ENCODE measurements around the gene TACR2. TPM values are rescaled to one million over a fixed set of nuclear protein-coding genes. Genes with fewer than 3 reads are reported as not detected.

Gene TACR2
- total and polyA plus RNA-seq, 2 donors (not counting 3 experiments of a cell fraction or from before 2014, with no cell fraction given), result 0.19 TPM; not detected in 1

DNA sequence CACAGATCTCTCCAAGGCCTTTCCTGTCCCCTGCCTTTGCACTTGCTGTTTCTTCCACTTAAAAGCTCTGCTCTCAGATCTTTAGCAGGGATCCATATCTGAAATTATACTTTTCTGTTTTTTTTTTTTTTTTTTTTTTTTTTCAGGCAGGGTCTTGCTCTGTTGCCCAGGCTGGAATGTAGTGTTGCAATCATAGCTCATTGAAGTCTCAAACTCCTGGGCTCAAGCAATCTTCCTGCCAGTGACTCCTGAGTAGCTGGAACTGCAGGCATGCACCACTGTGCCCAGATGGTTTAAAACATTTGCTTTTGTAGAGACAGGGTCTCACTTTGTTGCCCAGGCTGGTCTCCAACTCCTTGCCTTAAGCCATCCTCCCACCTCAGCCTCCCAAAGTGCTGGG, 29.5 kb upstream of the TACR2 start:
- intact Hi-C loops (cut with micrococcal nuclease), result loop anchor here (2.0 kb wide), 1 partner anchor 19 kb away; no protein-coding TSS in a partner anchor
- BruUV-seq (replicated peaks), result no TSS peak

More for the DNA sequence above, 29.5 kb upstream of the TACR2 start:
- Histone ChIP-seq H3K4me1 (ENCODE audit: control insufficient read depth, extremely low read depth, insufficient read depth, low read length) (peaks cover 62% of the 10 kb centered on the region), H3K9me1 (replicated peaks; ENCODE audit: control insufficient read depth, extremely low read depth, insufficient read depth, low read length) (no peaks in the 10 kb centered on the region), H3K9ac (replicated peaks; ENCODE audit: extremely low read depth, insufficient read depth, low read length) (peak overlapping the region; percentile 58), H3K36me3 (ENCODE audit: control insufficient read depth in 2 of 2, extremely low read depth in 1 of 2, insufficient read depth in 2 of 2, low read length in 2 of 2) (no peaks in the 10 kb centered on the region), H3K27ac (ENCODE audit: insufficient read depth, low read depth, low read length) (peak overlapping the region; percentile 82), H3K27me3 (ENCODE audit: control insufficient read depth in 2 of 2, insufficient read depth in 2 of 2, low read length in 2 of 2) (no peaks in the 10 kb centered on the region), H3K4me3 (replicated peaks in 1 of 3; ENCODE audit: insufficient read depth in 1 of 3, low read depth in 1 of 3, low read length in 3 of 3) (no peak overlapping the region), H3K9me3 (replicated peaks; ENCODE audit: control insufficient read depth, insufficient read depth, low read length) (no peaks in the 10 kb centered on the region), H3K79me2 (ENCODE audit: control insufficient read depth, insufficient read depth, low read length) (no peaks in the 10 kb centered on the region), H3K4me2 (ENCODE audit: insufficient read depth, low read length) (peak overlapping the region; percentile 74), H2AFZ (ENCODE audit: low read depth, low read length) (peak overlapping the region; percentile 22), H4K20me1 (replicated peaks; ENCODE audit: control insufficient read depth, extremely low read depth, insufficient read depth, low read length) (no peaks in the 10 kb centered on the region)
- DNase-seq (ENCODE audit: low read depth, low spot score) (no peak), FAIRE-seq (peak; percentile 44)
- no peak for TF ChIP-seq MYC (IDR thresholded peaks at IDR 0.05; ENCODE audit: low read depth, low read length)
- TF ChIP-seq JUN (IDR thresholded peaks at IDR 0.05; ENCODE audit: borderline replicate concordance, insufficient read depth, insufficient read length, low read depth), result no peak
- no peak for TF ChIP-seq POLR2AphosphoS5 (IDR thresholded peaks at IDR 0.05; ENCODE audit: insufficient read depth, low read depth, low read length)
- no peak for TF ChIP-seq FOS (IDR thresholded peaks at IDR 0.05; ENCODE audit: borderline replicate concordance, insufficient read depth, low read length)
- TF ChIP-seq POLR2A (IDR thresholded peaks at IDR 0.05; ENCODE audit: low read depth, low read length), result no peak
- TF ChIP-seq, protein P1, sequence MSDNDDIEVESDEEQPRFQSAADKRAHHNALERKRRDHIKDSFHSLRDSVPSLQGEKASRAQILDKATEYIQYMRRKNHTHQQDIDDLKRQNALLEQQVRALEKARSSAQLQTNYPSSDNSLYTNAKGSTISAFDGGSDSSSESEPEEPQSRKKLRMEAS (IDR thresholded peaks at IDR 0.05; ENCODE audit: insufficient read depth, insufficient read length), result no peak
- no peak for TF ChIP-seq EZH2 (IDR thresholded peaks at IDR 0.05; ENCODE audit: borderline replicate concordance, low read depth, low read length, severe bottlenecking)
- TF ChIP-seq, protein P2, sequence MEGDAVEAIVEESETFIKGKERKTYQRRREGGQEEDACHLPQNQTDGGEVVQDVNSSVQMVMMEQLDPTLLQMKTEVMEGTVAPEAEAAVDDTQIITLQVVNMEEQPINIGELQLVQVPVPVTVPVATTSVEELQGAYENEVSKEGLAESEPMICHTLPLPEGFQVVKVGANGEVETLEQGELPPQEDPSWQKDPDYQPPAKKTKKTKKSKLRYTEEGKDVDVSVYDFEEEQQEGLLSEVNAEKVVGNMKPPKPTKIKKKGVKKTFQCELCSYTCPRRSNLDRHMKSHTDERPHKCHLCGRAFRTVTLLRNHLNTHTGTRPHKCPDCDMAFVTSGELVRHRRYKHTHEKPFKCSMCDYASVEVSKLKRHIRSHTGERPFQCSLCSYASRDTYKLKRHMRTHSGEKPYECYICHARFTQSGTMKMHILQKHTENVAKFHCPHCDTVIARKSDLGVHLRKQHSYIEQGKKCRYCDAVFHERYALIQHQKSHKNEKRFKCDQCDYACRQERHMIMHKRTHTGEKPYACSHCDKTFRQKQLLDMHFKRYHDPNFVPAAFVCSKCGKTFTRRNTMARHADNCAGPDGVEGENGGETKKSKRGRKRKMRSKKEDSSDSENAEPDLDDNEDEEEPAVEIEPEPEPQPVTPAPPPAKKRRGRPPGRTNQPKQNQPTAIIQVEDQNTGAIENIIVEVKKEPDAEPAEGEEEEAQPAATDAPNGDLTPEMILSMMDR (IDR thresholded peaks at IDR 0.05; ENCODE audit: extremely low read depth in 1 of 2, insufficient read depth in 1 of 2, low read depth in 1 of 2, low read length in 2 of 2), result no peak
- no peak for TF ChIP-seq GATA2 (IDR thresholded peaks at IDR 0.05; ENCODE audit: insufficient read depth, insufficient read length, low read depth, low read length)
- dilution Hi-C loops (cut with MboI; ENCODE audit: extremely low pct_ligation_motif_present, low sequenced_read_pairs), result no loop called here
- ChIA-PET POLR2A (interaction anchor here (1.5 to 1.8 kb wide), 3 partner anchors 18 to 29 kb away, joined by 3 to 9 read pairs (median 4); no protein-coding TSS in a partner anchor), CTCF (interaction anchor here (0.6 to 7.5 kb wide), 15 partner anchors 9 to 69 kb away, joined by 3 to 60 read pairs (median 7); no protein-coding TSS in a partner anchor)

All from endothelial cell of umbilical vein (primary cell).